ENCODE measurements around the gene LMF2. TPM values are rescaled to one million over a fixed set of nuclear protein-coding genes. Genes with fewer than 3 reads are reported as not detected.

LMF2 gene
- total and polyA plus RNA-seq, 2 of the 8 experiments (the other 6 are each of a cell fraction or from before 2014, with no cell fraction given), result 34.3 to 62.9 TPM

- TF ChIP-seq SIRT6 (IDR thresholded peaks at IDR 0.05; ENCODE audit: low read length), result no peak
These were observed 7.0 kb downstream of the LMF2 start (continued) for GRCh38 chr22:50500452-50500851.

Measured in H1 (cell line).